Measurements from ENCODE around the gene BAG1.

Gene BAG1

DNA sequence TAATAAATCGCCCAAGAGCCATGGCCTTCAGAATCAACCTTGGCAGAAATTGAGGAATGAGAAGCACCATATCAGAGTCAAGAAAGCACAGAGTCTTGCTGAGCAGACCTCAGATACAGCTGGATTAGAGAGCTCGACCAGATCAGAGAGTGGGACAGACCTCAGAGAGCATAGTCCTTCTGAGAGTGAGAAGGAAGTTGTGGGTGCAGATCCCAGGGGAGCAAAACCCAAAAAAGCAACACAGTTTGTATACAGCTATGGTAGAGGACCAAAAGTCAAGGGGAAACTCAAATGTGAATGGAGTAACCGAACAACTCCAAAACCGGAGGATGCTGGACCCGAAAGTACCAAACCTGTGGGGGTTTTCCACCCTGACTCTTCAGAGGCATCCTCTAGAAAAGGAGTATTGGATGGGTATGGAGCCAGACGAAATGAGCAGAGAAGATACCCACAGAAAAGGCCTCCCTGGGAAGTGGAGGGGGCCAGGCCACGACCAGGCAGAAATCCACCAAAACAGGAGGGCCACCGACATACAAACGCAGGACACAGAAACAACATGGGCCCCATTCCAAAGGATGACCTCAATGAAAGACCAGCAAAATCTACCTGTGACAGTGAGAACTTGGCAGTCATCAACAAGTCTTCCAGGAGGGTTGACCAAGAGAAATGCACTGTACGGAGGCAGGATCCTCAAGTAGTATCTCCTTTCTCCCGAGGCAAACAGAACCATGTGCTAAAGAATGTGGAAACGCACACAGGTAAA lies 30.3 kb upstream of the BAG1 start:
- Histone ChIP-seq H3K9me3 (ENCODE audit: control insufficient read depth in 5 of 5, low read length in 5 of 5) (no peaks in the 10 kb centered on the region), H3K36me3 (ENCODE audit: control insufficient read depth in 5 of 5, insufficient read depth in 5 of 5, low read length in 5 of 5) (peaks cover 20 to 56% (median 50%) of the 10 kb centered on the region in 5 donors), H3K27ac (ENCODE audit: low read depth, low read length) (no peak overlapping the region), H3K4me1 (ENCODE audit: control insufficient read depth in 5 of 5, insufficient read depth in 5 of 5, low read length in 5 of 5) (peaks cover 0 to 71% (median 63%) of the 10 kb centered on the region in 5 donors), H3K27me3 (ENCODE audit: control insufficient read depth in 5 of 5, insufficient read depth in 4 of 5, low read length in 5 of 5) (no peaks in the 10 kb centered on the region), H3K9ac (ENCODE audit: low read length in 5 of 5) (peak overlapping the region in 1 of 5 donors; percentile 7), H3K4me3 (ENCODE audit: low read depth in 1 of 5, low read length in 5 of 5) (no peak overlapping the region)

DNA sequence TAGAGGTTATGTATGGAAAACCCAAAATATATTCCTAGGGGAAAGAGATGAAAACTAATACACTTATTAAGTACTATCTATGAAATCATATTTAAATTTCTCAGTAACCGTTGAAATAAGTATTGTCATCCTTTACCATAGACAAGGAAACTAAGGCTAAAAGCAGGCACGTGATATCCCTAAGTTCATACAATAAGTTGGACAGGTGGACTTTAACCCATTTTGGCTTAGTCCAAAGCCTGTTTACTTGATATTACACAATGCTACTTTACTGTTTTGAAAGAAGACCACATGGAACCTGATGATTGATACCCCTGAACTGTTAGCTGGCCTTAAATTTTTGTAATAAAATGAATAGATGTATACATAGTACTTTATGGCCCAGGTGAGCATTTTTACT lies 29.3 kb upstream of the BAG1 start:
- H3K9me3 ChIP-seq (ENCODE audit: control insufficient read depth in 5 of 5, low read length in 5 of 5): no peaks in the 10 kb centered on the region
- H3K4me1 ChIP-seq (ENCODE audit: control insufficient read depth in 5 of 5, insufficient read depth in 5 of 5, low read length in 5 of 5): peaks cover 0 to 72% (median 60%) of the 10 kb centered on the region in 5 donors
- no peak overlapping the region for H3K27ac ChIP-seq (ENCODE audit: low read depth, low read length)
- peaks cover 17 to 46% (median 44%) of the 10 kb centered on the region in 5 donors for H3K36me3 ChIP-seq (ENCODE audit: control insufficient read depth in 5 of 5, insufficient read depth in 5 of 5, low read length in 5 of 5)
- no peak overlapping the region for H3K9ac ChIP-seq (ENCODE audit: low read length in 5 of 5)
- no peaks in the 10 kb centered on the region for H3K27me3 ChIP-seq (ENCODE audit: control insufficient read depth in 5 of 5, insufficient read depth in 4 of 5, low read length in 5 of 5)
- no peak overlapping the region for H3K4me3 ChIP-seq (ENCODE audit: low read depth in 1 of 5, low read length in 5 of 5)

DNA sequence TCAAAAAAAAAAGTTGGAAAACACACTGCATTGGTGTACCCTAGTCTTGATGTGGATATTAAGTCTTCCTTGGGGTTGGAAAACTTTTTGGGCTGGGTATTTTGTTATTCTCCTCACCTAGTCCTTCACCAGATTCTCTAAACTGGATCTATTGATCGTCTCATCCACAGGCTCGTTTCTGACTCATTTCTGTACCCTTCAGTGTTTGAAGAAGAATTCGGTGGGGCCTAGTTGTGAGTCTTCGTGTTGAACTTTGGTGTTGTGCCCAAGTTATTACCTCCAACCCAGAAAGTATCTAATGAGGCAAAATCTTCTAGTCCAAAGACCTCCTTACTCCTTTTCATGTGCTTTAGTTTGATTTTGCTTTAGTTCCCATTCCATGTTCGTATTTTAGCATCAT lies 27.4 kb upstream of the BAG1 start:
- H3K4me1 ChIP-seq (ENCODE audit: control insufficient read depth in 5 of 5, insufficient read depth in 5 of 5, low read length in 5 of 5): peaks cover under 1 to 58% (median 44%) of the 10 kb centered on the region in 5 donors
- peaks cover 13 to 29% (median 25%) of the 10 kb centered on the region in 5 donors for H3K36me3 ChIP-seq (ENCODE audit: control insufficient read depth in 5 of 5, insufficient read depth in 5 of 5, low read length in 5 of 5)
- H3K9me3 ChIP-seq (ENCODE audit: control insufficient read depth in 5 of 5, low read length in 5 of 5): no peaks in the 10 kb centered on the region
- no peaks in the 10 kb centered on the region for H3K27me3 ChIP-seq (ENCODE audit: control insufficient read depth in 5 of 5, insufficient read depth in 4 of 5, low read length in 5 of 5)
- no peak overlapping the region for H3K4me3 ChIP-seq (ENCODE audit: low read depth in 1 of 5, low read length in 5 of 5)
- no peak overlapping the region for H3K9ac ChIP-seq (ENCODE audit: low read length in 5 of 5)
- H3K27ac ChIP-seq (ENCODE audit: low read depth, low read length): peak overlapping the region; percentile 98

DNA sequence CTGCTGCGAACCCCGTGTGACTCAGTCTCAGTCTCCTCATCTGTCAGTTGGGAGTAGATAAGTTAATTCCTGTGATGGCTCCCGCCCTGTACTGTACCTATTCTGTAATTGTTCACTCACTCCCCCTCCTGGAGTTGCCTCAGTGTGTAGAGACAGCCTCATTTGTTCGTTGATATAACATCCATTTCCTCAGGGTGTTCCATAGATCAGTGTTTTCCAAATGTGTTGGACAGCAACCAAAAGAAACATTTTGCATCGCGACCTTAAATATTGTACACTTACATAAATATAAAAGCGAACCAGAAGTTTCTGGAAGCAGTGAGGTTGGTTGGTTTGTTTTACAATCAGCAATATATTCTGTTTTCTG lies 26.5 kb upstream of the BAG1 start:
- Histone ChIP-seq H3K27ac (ENCODE audit: low read depth, low read length) (peak overlapping the region; percentile 98), H3K9me3 (ENCODE audit: control insufficient read depth in 5 of 5, low read length in 5 of 5) (no peaks in the 10 kb centered on the region), H3K9ac (ENCODE audit: low read length in 5 of 5) (peak overlapping the region; percentile 92 to 95 (median 94)), H3K27me3 (ENCODE audit: control insufficient read depth in 5 of 5, insufficient read depth in 4 of 5, low read length in 5 of 5) (no peaks in the 10 kb centered on the region), H3K4me1 (ENCODE audit: control insufficient read depth in 5 of 5, insufficient read depth in 5 of 5, low read length in 5 of 5) (peaks cover 1 to 52% (median 36%) of the 10 kb centered on the region in 5 donors), H3K4me3 (ENCODE audit: low read depth in 1 of 5, low read length in 5 of 5) (peak overlapping the region; percentile 85 to 96 (median 93)), H3K36me3 (ENCODE audit: control insufficient read depth in 5 of 5, insufficient read depth in 5 of 5, low read length in 5 of 5) (peaks cover 9 to 21% (median 16%) of the 10 kb centered on the region in 5 donors)

DNA sequence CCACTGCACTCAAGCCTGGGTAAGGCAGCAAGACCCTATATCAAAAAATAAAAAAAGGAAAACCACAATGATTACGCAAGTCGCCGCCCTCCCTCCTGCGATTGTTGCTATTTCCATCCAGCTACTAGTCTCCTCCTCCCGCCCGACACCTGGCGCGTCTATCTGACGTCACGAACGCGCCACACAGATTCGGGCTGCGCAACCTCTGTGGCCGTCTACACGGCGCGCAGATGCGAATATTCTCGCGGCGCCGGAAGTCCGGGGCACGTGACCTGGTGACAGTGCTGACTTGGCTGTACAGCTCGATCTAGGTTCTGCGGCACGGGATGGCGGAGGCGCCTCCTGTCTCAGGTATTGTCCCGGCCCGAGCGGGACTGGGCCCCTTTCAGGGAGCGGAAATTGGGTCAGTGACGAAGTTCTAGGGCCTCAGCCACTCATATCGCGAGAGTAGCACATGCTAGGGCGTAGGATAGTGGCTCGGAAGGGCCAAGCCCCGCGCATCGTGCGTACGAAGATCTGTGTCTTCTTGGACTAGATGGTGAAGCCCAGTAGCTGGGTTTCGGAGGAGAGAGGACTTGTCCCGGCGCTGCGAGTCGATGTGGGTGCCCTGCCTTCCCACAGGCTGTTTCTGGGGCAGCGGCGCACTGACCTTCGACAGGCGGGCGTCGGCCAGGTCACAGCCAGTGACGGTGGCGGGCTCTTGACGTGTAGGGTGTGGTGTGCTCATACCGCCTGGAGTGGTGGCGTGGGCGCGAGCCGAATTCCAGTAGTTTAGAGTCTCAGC lies 25.9 kb upstream of the BAG1 start, which contains the start of gene NFX1:
NFX1 (plus strand) TSS at position 270 of the 784 bp plus-strand sequence; CDS start at position 327, 57 bp downstream.
- H3K9ac ChIP-seq (ENCODE audit: low read length in 5 of 5): peak within 1 kb of the TSS; percentile 92 to 95 (median 94)
- H3K27me3 ChIP-seq (ENCODE audit: control insufficient read depth in 5 of 5, insufficient read depth in 4 of 5, low read length in 5 of 5): no peaks in the 10 kb centered on the region
- H3K36me3 ChIP-seq (ENCODE audit: control insufficient read depth in 5 of 5, insufficient read depth in 5 of 5, low read length in 5 of 5): peaks cover 7 to 22% (median 14%) of the 10 kb centered on the region in 5 donors
- H3K27ac ChIP-seq (ENCODE audit: low read depth, low read length): peak within 1 kb of the TSS; percentile 98
- no peaks in the 10 kb centered on the region for H3K9me3 ChIP-seq (ENCODE audit: control insufficient read depth in 5 of 5, low read length in 5 of 5)
- peaks cover 1 to 51% (median 36%) of the 10 kb centered on the region in 5 donors for H3K4me1 ChIP-seq (ENCODE audit: control insufficient read depth in 5 of 5, insufficient read depth in 5 of 5, low read length in 5 of 5)
- H3K4me3 ChIP-seq (ENCODE audit: low read depth in 1 of 5, low read length in 5 of 5): peak within 1 kb of the TSS; percentile 85 to 98 (median 93)

DNA sequence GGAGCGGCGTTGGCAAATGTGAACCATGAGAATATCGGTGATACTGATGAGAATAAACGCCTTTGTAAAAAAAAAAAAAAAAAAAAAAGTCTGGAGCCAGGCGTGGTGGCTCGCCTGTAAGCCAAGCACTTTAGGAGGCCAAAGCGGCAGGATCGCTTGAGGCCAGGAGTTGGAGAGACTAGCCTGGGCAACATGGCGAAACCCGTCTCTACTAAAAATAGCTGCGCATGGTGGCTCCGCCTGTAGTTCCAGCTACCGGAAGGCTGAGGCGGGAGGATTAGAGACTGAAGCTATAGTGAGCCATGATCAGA lies 25.4 kb upstream of the BAG1 start:
- Histone ChIP-seq H3K4me3 (ENCODE audit: low read depth in 1 of 5, low read length in 5 of 5) (peak overlapping the region; percentile 85 to 98 (median 93)), H3K27ac (ENCODE audit: low read depth, low read length) (peak overlapping the region; percentile 98), H3K4me1 (ENCODE audit: control insufficient read depth in 5 of 5, insufficient read depth in 5 of 5, low read length in 5 of 5) (peaks cover 1 to 46% (median 36%) of the 10 kb centered on the region in 5 donors), H3K36me3 (ENCODE audit: control insufficient read depth in 5 of 5, insufficient read depth in 5 of 5, low read length in 5 of 5) (peaks cover 3 to 17% (median 9%) of the 10 kb centered on the region in 5 donors), H3K27me3 (ENCODE audit: control insufficient read depth in 5 of 5, insufficient read depth in 4 of 5, low read length in 5 of 5) (no peaks in the 10 kb centered on the region), H3K9me3 (ENCODE audit: control insufficient read depth in 5 of 5, low read length in 5 of 5) (no peaks in the 10 kb centered on the region), H3K9ac (ENCODE audit: low read length in 5 of 5) (peak overlapping the region; percentile 85 to 95 (median 93))

DNA sequence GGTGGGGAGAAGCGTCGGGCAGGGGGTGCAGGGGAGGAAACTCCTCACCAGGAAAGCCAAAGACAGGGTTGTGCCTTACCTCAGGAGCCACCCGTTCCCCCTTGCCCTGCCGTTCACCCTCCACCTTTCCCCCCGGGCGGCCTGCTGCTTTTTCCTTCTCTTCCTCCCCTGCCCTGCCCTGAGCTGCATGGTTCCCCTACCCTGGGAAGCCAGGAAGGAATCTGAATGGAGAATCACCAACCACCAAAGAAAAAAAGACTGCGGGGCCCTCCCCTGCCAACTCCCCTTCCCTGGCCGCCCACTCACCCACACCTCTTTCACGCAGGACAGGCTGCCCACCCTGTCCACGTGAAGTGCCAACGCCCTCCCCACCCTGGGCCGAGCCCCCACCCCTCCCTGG lies 25.0 kb upstream of the BAG1 start:
- Histone ChIP-seq H3K4me3 (ENCODE audit: low read depth in 1 of 5, low read length in 5 of 5) (peak overlapping the region in 4 of 5 donors; percentile 85 to 98 (median 91)), H3K27ac (ENCODE audit: low read depth, low read length) (peak overlapping the region; percentile 98), H3K27me3 (ENCODE audit: control insufficient read depth in 5 of 5, insufficient read depth in 4 of 5, low read length in 5 of 5) (no peaks in the 10 kb centered on the region), H3K9ac (ENCODE audit: low read length in 5 of 5) (peak overlapping the region in 3 of 5 donors; percentile 92 to 94 (median 93)), H3K9me3 (ENCODE audit: control insufficient read depth in 5 of 5, low read length in 5 of 5) (no peaks in the 10 kb centered on the region), H3K4me1 (ENCODE audit: control insufficient read depth in 5 of 5, insufficient read depth in 5 of 5, low read length in 5 of 5) (peaks cover 1 to 46% (median 36%) of the 10 kb centered on the region in 5 donors), H3K36me3 (ENCODE audit: control insufficient read depth in 5 of 5, insufficient read depth in 5 of 5, low read length in 5 of 5) (peaks cover 3 to 13% (median 6%) of the 10 kb centered on the region in 5 donors)

DNA sequence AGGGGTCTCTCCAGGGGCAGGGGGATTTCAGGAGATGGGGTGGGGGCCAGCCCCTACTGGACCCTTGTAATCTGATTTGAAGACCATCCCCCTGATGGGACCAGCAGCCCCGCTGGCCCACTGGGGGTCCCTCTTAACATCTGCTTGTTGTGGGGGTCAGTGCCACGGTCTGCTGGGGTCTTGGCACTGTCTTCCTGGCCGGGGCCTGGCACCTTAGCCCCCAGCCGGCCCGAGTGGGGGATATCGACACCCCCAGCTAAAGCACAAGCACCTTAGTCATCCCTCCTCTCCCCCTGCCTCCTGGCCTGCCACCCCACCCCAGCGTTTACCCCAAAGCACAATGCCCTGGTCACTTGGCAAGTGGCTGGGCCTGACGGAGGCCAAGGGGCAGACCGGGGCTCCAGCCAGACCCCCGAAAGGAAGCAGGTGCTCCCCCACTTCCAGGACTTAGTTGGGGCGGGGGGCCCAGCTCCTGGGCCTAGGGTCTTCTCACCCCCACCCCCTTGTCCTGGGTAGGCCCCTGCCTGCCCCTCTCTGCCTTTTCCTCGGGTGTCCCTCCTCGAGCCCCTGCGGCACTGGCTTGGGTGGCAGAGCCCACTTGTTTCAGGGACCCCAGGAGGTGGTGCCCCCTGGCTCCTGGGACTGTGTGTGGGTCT lies 24.4 kb upstream of the BAG1 start:
- Histone ChIP-seq H3K36me3 (ENCODE audit: control insufficient read depth in 5 of 5, insufficient read depth in 5 of 5, low read length in 5 of 5) (peaks cover 2 to 15% (median 3%) of the 10 kb centered on the region in 5 donors), H3K4me3 (ENCODE audit: low read depth in 1 of 5, low read length in 5 of 5) (peak overlapping the region in 1 of 5 donors; percentile 85), H3K4me1 (ENCODE audit: control insufficient read depth in 5 of 5, insufficient read depth in 5 of 5, low read length in 5 of 5) (peaks cover 1 to 44% (median 34%) of the 10 kb centered on the region in 5 donors), H3K9ac (ENCODE audit: low read length in 5 of 5) (peak overlapping the region in 2 of 5 donors; percentile 56 to 92), H3K9me3 (ENCODE audit: control insufficient read depth in 5 of 5, low read length in 5 of 5) (no peaks in the 10 kb centered on the region), H3K27me3 (ENCODE audit: control insufficient read depth in 5 of 5, insufficient read depth in 4 of 5, low read length in 5 of 5) (no peaks in the 10 kb centered on the region), H3K27ac (ENCODE audit: low read depth, low read length) (peak overlapping the region; percentile 98)

DNA sequence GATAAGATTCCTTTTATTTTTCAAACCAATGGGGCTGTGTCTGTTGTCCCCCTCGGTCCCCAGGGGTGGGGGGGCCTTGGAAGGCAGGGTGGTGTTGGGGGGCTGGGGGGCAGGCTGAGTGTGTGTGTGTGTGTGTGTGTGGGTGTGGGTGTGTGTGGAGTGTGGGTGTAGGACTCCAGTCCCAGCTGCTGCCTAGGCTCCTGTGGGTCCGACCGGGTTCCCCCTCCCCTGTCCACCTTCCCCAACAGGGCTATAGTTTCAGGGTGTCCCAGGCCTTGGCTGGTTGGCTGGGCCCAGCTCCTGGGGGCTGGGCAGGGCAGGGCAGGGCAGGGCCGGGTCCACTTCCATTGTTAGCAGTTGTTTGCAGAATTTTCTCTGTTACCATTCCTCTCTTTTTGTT lies 23.7 kb upstream of the BAG1 start:
- H3K27ac ChIP-seq (ENCODE audit: low read depth, low read length): peak overlapping the region; percentile 61
- H3K27me3 ChIP-seq (ENCODE audit: control insufficient read depth in 5 of 5, insufficient read depth in 4 of 5, low read length in 5 of 5): no peaks in the 10 kb centered on the region
- peak overlapping the region in 1 of 5 donors; percentile 56 for H3K9ac ChIP-seq (ENCODE audit: low read length in 5 of 5)
- H3K36me3 ChIP-seq (ENCODE audit: control insufficient read depth in 5 of 5, insufficient read depth in 5 of 5, low read length in 5 of 5): peaks cover 2 to 19% (median 10%) of the 10 kb centered on the region in 5 donors
- H3K4me1 ChIP-seq (ENCODE audit: control insufficient read depth in 5 of 5, insufficient read depth in 5 of 5, low read length in 5 of 5): peaks cover 1 to 38% (median 28%) of the 10 kb centered on the region in 5 donors
- H3K9me3 ChIP-seq (ENCODE audit: control insufficient read depth in 5 of 5, low read length in 5 of 5): no peaks in the 10 kb centered on the region
- H3K4me3 ChIP-seq (ENCODE audit: low read depth in 1 of 5, low read length in 5 of 5): no peak overlapping the region
